ENCODE results near the gene TMEM255A.

DNA sequence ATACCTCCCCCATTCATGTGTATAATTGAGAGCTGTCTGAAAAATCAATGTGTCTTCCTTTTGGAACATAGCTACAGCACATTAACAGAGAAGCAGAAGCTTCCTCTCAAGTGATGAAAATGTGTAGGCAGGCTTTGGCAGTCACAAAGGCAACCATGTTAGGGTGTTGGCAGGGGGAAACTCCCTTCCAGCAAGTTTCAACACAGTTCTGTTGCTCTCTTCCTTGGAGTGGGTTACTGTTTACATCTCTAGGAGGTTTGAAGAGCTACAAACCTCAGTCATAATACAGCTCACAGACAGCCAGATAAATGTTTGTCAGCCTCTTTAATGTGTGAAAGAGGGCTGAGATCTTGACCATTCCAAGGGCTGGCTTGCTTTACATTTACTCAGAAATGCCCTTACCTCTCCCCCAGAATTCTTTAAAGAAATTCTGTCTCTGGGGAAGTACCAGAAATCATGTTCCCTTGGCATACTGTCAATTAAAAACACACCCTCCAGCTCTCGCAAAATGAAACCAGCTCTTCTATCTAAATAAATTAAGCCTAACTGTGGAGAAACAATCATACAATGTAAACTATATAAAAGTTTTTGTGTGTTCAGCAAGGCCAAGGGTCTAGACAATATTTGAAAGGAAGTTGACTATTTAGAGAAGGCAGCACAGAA, 41.8 kb downstream of the TMEM255A start:
- no peak for TF ChIP-seq POLR2A (IDR thresholded peaks at IDR 0.05)
- TF ChIP-seq, protein P1, sequence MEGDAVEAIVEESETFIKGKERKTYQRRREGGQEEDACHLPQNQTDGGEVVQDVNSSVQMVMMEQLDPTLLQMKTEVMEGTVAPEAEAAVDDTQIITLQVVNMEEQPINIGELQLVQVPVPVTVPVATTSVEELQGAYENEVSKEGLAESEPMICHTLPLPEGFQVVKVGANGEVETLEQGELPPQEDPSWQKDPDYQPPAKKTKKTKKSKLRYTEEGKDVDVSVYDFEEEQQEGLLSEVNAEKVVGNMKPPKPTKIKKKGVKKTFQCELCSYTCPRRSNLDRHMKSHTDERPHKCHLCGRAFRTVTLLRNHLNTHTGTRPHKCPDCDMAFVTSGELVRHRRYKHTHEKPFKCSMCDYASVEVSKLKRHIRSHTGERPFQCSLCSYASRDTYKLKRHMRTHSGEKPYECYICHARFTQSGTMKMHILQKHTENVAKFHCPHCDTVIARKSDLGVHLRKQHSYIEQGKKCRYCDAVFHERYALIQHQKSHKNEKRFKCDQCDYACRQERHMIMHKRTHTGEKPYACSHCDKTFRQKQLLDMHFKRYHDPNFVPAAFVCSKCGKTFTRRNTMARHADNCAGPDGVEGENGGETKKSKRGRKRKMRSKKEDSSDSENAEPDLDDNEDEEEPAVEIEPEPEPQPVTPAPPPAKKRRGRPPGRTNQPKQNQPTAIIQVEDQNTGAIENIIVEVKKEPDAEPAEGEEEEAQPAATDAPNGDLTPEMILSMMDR (IDR thresholded peaks at IDR 0.05), result no peak

All from adrenal gland (tissue), 5 donors.